Hippocampal formation (tissue), 2 donors: Measurements from ENCODE around the gene IFITM5.
"Not testable (repeated sequence)": the region's sequence is repeated elsewhere in the genome, so short reads cannot be mapped to it uniquely, and the experiment has no call there.

Source experiments
- DNase-seq, 2 donors: peaks; one replicate each; lab custom pipeline; 2025; lab: John Stamatoyannopoulos, UW

IFITM5 gene

DNA sequence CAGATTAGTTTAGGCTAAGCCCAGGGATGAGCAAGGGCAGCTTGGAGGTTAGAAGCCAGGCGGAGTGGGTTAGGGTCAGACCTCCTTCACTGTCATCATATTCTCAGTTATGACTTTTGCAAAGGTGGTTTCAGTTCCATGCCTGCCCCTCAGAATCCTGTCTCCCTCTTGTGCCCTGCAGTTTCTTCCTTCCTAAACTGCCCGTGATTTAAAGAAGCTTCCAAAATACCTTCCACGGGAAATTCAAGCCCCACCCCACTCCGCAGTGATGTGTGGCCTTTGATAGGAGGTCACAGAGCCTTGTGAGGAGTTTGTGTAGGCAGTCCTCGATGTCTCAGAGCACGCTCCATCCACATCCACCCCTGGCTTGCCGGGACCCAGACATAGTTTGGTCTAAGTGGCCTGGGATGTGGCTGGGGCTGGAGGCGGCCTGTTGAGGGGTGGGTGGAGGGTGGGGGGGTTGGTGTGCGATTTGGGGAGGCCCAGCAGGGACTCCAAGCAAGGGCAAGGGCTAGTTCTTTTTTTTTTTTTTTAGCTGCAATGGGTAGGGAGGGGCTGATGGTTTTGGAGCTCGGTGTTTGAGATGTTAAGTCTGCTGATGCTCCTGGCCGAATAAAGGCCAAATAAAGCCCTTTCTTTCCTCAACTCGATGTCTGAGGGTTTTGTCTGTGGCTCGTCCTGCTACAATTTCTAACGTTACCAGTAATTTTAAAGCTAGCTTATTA is 12.9 kb upstream of the IFITM5 start:
- DNase-seq, result no peak

- DNase-seq, result not testable (repeated sequence)
These were observed 11.9 kb upstream of the IFITM5 start for GRCh38 chr11:311013-311748.

GRCh38 chr11:309979-310572 is 10.8 kb upstream of the IFITM5 start:
- not testable (repeated sequence) for DNase-seq

DNA sequence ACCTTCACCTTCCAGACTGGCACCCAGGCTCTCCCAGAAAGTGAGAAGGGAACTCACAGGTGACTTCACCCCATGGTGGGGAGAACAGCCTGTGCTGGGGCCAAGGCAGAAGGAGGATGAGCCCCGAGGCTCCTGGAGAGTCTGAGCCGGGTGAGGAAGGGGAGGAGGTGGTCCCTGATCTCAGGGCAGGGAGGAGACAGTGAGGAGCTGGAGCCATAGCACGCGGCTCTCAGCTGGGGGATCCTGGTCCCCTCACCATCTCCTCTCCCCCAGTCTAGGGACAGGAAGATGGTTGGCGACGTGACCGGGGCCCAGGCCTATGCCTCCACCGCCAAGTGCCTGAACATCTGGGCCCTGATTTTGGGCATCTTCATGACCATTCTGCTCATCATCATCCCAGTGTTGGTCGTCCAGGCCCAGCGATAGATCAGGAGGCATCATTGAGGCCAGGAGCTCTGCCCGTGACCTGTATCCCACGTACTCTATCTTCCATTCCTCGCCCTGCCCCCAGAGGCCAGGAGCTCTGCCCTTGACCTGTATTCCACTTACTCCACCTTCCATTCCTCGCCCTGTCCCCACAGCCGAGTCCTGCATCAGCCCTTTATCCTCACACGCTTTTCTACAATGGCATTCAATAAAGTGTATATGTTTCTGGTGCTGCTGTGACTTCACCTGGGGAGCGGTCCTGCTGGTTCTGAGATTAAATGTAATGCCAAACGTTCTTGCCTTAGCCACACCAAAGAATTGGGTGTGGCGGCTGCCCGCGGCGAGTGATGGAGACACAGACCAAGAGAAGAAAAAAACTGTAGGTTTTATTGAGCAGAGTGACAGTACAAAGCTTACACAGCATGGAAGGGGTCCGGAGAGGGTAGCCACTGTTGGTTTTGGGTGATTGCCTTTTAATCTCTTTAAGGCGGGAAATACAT is 9.7 kb upstream of the IFITM5 start:
- not testable (repeated sequence) for DNase-seq

DNA sequence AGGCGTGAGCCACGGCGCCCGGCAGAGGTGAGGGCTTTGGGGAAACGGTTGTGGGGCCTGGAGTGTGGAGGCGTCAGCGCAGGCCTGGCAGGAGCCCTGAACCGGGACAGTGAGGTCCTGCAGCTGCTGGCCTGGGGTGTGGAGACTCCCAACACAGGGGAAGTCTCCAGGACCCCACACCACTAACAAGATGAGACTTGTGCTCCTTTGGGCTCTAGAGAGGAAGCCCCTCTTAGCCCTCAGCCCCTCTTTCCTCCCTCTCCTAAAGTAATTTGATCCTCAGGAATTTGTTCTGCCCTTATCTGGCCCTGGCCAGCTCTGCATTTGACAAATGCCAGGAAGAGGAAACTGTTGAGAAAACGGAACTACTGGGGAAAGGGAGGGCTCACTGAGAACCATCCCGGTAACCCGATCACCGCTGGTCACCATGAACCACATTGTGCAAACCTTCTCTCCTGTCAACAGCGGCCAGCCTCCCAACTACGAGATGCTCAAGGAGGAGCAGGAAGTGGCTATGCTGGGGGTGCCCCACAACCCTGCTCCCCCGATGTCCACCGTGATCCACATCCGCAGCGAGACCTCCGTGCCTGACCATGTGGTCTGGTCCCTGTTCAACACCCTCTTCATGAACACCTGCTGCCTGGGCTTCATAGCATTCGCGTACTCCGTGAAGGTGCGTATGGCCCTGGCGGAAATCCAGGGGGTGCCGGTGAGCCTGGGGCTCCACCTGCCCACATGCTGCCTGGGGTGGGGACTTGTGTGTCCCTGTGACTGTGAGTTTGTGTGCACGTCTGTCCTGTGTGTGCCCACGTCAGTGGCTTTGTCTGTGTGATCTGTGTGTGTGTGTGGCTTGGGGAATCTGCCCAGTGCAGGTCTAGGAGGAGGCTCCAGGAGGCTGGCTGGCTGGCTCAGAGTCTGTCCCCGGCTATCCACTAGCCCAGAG is 8.7 kb upstream of the IFITM5 start, which contains the start of gene IFITM2:
IFITM2 (plus strand) TSS at position 51 of the 943 bp plus-strand sequence; CDS start at position 428, 377 bp downstream.
- not testable (repeated sequence) for DNase-seq

DNA sequence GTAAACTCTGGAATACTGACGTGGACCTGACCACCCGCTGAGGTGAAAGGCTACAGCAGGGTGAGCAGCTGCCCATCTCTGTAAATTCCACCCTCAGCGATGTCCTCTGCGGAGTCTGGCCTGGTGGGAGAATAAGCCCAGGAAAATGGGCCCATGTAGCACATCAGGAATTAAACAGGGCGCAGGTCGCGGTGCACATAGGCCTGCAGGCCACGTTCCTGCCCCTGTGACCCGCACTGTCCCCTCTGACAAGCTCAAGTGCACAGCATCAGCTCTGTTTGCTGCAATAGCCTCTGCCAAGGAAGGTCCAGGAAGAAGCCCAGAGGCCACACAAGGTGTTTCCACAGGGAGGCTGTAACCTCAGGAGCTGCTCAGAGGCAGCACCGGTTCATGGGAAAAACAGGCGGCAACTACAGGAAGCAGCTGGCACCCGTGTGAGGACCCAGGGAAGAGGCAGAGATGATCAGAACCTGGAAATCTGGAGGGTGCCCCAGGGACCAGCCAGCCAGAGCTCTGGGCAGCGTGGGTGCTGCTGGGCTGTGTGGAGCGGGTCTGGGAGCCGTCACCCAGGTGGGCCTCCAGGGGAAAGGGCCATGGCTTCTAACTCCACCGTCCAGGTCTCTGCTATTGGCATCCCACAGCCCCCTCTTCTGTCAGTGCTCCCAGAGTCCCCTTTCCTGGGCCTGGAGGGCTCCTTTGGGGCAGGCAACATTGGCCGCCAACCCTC is 7.5 kb upstream of the IFITM5 start:
- no peak for DNase-seq

GRCh38 chr11:305844-306211 is 6.5 kb upstream of the IFITM5 start:
- no peak for DNase-seq

- DNase-seq, result peak in 1 of 2 donors; percentile 39
These were observed 5.9 kb upstream of the IFITM5 start for GRCh38 chr11:304915-305843.

DNA sequence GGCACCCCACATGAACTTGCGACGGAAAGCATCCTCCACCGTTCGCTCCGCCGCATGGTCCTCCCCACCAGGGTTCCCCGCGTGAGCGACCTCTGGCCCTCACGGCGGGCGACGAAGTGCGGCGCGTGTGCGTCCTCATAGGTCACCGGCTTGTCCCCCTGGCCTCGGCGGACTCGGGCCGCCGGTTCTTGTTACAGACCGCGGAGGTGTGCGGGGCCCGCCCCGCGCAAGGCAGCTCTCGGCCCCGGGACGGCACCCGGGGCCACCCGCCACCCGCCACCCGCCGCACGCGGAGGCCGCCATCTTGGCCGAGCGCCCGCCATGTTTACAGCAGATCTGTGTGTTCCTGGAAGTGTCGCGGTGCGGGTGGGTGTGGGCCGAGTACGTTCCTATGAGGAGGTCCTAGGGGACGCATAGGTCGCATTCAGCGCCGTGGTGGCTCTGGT is 4.8 kb upstream of the IFITM5 start:
- DNase-seq, result no peak

GRCh38 chr11:303363-303762 is 4.0 kb upstream of the IFITM5 start:
- DNase-seq, result no peak

DNA sequence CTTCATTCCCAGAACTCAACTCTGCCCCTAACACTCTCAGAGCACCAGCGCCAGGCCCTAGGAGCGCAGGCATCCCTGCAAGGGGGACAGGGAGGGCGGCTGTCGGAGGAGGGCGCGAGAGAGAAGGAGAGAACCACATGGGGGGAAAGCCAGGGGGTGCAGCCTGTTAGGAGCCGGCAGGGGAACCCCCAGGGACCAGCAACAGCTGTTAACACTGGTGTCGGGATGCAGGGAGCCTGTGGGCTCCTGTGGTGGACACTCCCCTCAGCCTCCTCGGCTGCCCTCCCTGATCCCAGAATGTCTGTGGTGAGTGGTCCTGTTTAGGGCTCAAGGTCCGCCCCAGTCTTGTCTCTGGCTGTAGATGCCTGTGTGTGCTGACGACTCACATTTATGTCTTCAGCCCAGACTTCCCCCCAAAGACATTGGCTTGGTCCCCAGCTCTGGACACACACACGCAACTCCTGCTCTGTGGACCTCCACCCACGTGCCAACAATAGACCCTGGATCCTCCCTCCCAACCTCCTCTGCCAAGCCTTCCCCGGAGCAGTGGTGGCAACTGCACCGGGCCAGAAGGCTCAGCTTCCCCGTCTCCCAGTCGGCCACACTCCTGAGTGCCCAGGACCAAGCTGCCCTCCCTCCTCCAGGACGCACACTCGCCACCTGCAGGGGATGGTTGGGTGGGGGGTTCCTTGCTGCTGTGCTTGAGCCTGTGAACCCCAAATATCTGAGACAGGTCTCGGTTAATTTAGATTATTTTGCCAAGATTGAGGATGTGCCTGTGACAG is 817 bp upstream of the IFITM5 start:
- no peak for DNase-seq

DNA sequence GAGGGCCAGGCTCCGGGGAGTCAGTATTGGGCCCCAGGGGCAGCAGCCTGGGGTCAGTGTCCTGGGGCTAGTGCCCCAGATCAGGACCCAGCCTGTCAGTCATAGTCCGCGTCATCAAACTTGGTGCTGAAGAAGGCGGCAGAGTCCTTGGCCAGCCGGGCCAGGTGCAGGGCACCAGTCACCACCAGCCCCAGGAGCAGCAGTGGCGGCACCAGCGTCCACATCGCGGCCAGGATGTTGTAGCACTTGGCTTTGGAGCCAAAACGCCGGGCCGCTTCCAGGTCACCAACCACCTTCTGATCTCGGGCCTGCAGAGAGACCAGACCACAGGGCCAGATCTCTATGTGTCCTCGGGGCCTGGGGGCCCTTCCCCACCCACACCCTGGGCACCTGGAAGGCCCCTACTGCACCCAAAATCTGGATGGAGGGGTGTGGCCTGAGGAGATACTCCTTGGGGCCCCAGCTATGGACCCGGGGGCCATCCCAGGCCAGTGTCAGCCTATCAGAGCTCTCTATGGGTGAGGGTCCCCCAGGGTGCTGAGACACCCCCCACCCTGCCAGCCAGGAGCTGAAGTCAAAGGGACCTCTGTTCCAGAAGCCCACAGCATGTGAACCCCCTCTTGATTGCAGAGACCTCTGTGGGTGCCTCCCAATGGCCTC is 790 bp downstream of the IFITM5 start:
- no peak for DNase-seq

DNA sequence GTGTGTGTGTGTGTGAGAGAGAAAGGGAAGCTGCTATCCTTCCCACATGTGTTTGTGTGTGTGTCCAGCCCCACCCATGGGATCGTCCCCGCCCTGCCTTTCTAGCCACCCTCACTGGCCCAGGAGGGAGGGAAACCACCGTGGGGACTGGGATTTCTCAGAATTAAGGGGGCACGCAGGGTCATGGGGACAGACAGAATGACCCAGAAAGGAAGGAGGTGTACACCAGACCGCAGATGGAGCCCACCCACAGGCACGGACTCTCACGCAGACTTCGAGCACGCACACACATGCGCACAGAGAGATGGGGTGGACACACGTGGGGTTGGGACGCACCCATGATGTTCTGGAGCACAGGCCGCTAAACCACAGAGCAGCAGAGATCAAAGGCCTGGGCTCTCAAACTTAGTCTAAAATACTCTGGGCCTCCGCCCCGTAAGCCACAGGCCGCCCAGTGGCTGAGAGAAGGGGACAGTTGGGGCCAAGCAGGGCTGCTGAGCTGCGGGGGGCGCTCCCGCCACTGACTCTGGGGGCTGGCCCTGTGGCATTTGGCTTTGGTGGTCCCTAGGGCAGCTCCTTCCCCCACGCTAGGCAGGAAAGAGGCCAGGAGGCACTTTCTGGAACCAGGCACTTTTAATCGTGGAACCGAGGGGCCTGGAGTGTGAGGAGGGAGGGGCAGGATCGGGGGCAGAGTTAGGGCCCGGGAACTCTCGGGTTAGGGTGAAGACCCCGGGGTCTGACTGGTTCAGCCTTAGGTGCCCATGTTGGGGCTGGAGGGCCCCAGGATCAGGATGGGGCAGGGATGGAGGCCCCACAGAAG is 1.5 kb downstream of the IFITM5 start:
- no peak for DNase-seq

DNA sequence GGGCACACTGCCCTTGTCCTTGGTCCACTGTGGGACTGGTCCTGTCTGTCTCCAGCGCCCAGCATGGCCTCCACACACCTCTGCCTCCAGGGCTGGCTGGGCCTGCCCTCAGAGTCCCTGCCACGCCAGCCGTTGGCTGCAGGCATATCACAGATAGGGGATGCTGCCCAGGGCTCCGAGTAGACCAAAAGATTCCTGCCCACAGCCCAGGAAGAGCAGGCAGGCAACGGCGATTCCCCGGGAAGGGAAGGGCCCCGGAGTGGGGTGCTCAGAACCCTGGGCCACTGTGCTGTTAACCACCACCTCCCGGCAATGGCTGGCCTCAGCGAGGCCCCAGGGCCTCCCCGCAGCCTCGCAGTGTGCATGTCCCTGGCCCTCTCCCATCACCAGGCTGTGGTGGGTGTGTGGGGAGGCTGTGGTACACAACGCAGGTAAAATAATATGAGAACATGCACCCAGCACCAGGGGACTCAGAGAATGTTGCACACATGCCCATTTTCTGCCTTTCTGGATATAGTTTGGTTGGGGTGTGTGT is 2.2 kb downstream of the IFITM5 start:
- DNase-seq, result no peak

DNA sequence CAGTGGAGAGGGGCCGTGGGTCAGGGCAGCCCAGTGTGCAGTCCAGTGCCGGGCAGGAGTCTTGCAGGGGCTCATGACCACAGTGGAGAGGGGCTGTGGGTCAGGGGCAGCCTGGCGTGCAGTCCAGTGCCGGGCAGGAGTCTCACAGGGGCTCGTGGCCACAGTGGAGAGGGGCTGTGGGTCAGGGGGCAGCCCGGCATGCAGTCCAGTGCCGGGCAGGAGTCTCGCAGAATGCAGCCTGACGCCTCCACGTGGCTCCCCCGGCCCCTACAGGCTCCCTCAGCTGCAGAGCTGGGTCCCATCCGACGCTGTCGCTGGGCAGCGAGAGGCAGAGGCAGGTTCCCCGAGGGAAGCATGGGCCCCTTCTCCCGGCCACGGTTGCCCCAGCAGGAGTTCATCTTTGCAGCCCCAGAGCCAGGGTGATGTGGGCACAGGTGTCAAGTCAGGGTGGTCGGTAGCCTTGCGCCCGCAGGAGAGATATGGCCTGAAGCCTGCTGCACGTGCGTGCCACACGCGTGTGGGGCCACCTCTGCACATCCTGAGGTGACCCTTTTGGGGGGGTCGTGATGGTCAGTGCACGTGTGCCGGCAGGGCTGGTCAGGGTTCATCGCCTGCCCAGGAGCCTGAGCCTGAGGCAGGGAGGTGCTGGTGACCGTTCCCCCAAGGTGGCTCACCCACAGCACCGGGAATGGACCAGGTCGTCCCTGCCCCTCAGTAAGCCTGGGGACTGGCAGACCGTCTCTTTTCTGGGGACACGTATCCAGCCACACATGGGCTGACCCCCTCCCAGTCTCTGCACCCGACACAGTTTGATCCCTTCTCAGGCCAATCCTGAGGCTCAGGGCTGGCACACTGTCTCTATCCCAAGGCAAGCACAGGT is 2.9 kb downstream of the IFITM5 start:
- DNase-seq, result no peak
